Vagina (tissue), 2 donors: ENCODE measurements around the gene RAPGEFL1.

ENCODE experiments used
- CTCF ChIP-seq, 3 experiments: fragments of 450-650 bp in 2 of 3; fragments of 200-600 bp in 1 of 3; sonication (generic) in 1 of 3; IDR thresholded peaks; one replicate each; pipeline ENCODE4 v1.5.1; 2017 to 2019; ENCODE audit warnings: antibody characterized with exemption in 3 of 3, mild to moderate bottlenecking in 2 of 3, moderate library complexity in 2 of 3
- POLR2A ChIP-seq, 2 donors: fragments of 450-650 bp; IDR thresholded peaks; one replicate each; pipeline ENCODE4 v1.6.1; 2017; ENCODE audit warnings: antibody characterized with exemption in 2 of 2, mild to moderate bottlenecking in 2 of 2, moderate library complexity in 2 of 2

- TF ChIP-seq CTCF (IDR thresholded peaks at IDR 0.05) (no peak), POLR2A (IDR thresholded peaks at IDR 0.05) (no peak)
These were observed 17.8 kb upstream of the RAPGEFL1 start for GRCh38 chr17:40159456-40159855.
